ENCODE data around the gene PMF1. TPM values are rescaled to one million over a fixed set of nuclear protein-coding genes. Genes with fewer than 3 reads are reported as not detected.

PMF1 gene
- total and polyA plus RNA-seq, 2 of the 13 experiments (the other 11 are each of a cell fraction or from before 2014, with no cell fraction given): 72.5 to 89.0 TPM

DNA sequence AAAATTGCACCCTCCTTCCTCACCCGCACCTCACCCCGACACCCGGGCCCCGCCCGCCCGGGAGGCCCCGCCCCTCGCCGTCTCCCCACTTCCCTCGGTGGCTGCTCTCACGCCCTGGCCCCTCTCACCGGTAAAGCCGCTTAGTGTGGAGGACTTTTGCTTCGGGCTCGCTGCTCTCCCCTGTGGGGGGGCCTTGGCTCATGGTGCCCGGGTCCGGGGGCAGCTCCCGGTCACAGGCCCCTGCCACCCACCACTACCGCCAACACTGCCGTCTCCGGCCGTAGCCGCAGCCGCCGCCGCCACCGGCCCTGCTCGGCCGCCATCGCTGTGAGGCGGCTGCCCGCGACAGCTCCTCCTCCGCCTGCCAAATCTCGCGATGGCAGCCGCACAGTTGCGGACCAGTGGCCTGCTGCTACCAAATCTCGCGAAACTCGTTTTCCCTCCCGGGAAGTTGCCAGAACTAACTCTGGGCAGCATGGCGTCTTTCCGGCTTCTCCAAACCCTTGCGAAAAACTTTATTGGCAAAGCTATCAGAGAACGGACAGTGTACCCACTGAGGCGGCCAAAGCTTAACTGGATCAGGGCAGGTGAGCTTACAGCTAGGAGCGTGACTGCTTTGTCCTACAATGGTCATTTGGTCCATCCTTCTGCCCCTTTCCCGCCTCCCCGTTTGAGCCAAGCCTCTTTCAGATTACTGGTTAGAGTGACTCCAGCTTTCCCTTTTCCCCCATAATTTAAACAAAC is 69.8 kb downstream of the PMF1 start, which contains the start of gene SMG5 (continued):
- TF ChIP-seq YY1 (IDR thresholded peaks at IDR 0.05; ENCODE audit: insufficient read depth, insufficient replicate concordance, low read depth, low read length): peak; percentile 98
- TF ChIP-seq GABPB1 (CRISPR knock-in tag; IDR thresholded peaks at IDR 0.05): peak; percentile 94
- peak; percentile 86; the same call in 1 of the 2 replicates for TF ChIP-seq ZNF891 (CRISPR knock-in tag; IDR thresholded peaks at IDR 0.05)
- TF ChIP-seq ZNF747 (CRISPR knock-in tag; IDR thresholded peaks at IDR 0.05; ENCODE audit: borderline replicate concordance): peak; percentile 78; the same call in 1 of the 2 replicates
- peak; percentile 58; the same call in 1 of the 2 replicates for TF ChIP-seq FOXJ3 (CRISPR knock-in tag; IDR thresholded peaks at IDR 0.05; ENCODE audit: borderline replicate concordance)
- TF ChIP-seq PCBP1 (IDR thresholded peaks at IDR 0.05; ENCODE audit: borderline replicate concordance, low read depth, low read length): 0 out of 2 replicates have a peak, but pooled peaks have one; percentile 33
- 0 out of 2 replicates have a peak, but pooled peaks have one; percentile 20 for TF ChIP-seq ZNF160 (CRISPR knock-in tag; IDR thresholded peaks at IDR 0.05)
- TF ChIP-seq ZBTB1 (CRISPR knock-in tag; IDR thresholded peaks at IDR 0.05; ENCODE audit: borderline replicate concordance): no peak
- TF ChIP-seq, protein P1, sequence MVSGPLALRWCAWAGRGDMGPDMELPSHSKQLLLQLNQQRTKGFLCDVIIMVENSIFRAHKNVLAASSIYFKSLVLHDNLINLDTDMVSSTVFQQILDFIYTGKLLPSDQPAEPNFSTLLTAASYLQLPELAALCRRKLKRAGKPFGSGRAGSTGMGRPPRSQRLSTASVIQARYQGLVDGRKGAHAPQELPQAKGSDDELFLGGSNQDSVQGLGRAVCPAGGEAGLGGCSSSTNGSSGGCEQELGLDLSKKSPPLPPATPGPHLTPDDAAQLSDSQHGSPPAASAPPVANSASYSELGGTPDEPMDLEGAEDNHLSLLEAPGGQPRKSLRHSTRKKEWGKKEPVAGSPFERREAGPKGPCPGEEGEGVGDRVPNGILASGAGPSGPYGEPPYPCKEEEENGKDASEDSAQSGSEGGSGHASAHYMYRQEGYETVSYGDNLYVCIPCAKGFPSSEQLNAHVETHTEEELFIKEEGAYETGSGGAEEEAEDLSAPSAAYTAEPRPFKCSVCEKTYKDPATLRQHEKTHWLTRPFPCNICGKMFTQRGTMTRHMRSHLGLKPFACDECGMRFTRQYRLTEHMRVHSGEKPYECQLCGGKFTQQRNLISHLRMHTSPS (CRISPR knock-in tag; IDR thresholded peaks at IDR 0.05; ENCODE audit: low read depth): no peak
- 0 out of 2 replicates have a peak, but pooled peaks have one; percentile 21 for TF ChIP-seq SP5 (CRISPR knock-in tag; IDR thresholded peaks at IDR 0.05; ENCODE audit: borderline replicate concordance, low read depth)
- peak; percentile 62; the same call in 1 of the 2 replicates for TF ChIP-seq ELF4 (CRISPR knock-in tag; IDR thresholded peaks at IDR 0.05; ENCODE audit: borderline replicate concordance)
- peak; percentile 99 for TF ChIP-seq HOXA3 (CRISPR knock-in tag; IDR thresholded peaks at IDR 0.05)
- 0 out of 2 replicates have a peak, but pooled peaks have one; percentile 25 for TF ChIP-seq ZNF644 (CRISPR knock-in tag; IDR thresholded peaks at IDR 0.05; ENCODE audit: low read depth)
- TF ChIP-seq ZNF276 (CRISPR knock-in tag; IDR thresholded peaks at IDR 0.05; ENCODE audit: low read depth): 0 out of 2 replicates have a peak, but pooled peaks have one; percentile 60
- no peak for TF ChIP-seq MED13 (CRISPR knock-in tag; IDR thresholded peaks at IDR 0.05)
- peak; percentile 91 for TF ChIP-seq ZMYM4 (CRISPR knock-in tag; IDR thresholded peaks at IDR 0.05)
- TF ChIP-seq ZNF232 (CRISPR knock-in tag; IDR thresholded peaks at IDR 0.05; ENCODE audit: borderline replicate concordance): peak; percentile 57; the same call in 1 of the 2 replicates
- peak; percentile 65; the same call in 1 of the 2 replicates for TF ChIP-seq TFE3 (CRISPR knock-in tag; IDR thresholded peaks at IDR 0.05)
- no peak for TF ChIP-seq ZNF740 (CRISPR knock-in tag; IDR thresholded peaks at IDR 0.05)
- peak; percentile 53; the same call in 1 of the 2 replicates for TF ChIP-seq CREB1 (IDR thresholded peaks at IDR 0.05)
- peak; percentile 88 for TF ChIP-seq CREB1 (CRISPR knock-in tag; IDR thresholded peaks at IDR 0.05)

All from HepG2 (cell line).